SK-N-SH treated with all-trans-retinoic acid at 6 μM for 48 hours (cell line): ENCODE results near the gene TNP2.

Experiments
- ZNF70 ChIP-seq: fragments of 450-650 bp; formaldehyde crosslinking; IDR thresholded peaks from 2 replicates; pipeline ENCODE4 v1.5.0; 2020; ENCODE audit warnings: mild to moderate bottlenecking, moderate library complexity
- TF ChIP-seq, protein P1 (sequence below): fragments of 250-450 bp; sonication (Bioruptor Pico); IDR thresholded peaks from 2 replicates; pipeline ENCODE4 v1.8.0; 2020; ENCODE audit warnings: mild to moderate bottlenecking, moderate library complexity, borderline replicate concordance

DNA sequence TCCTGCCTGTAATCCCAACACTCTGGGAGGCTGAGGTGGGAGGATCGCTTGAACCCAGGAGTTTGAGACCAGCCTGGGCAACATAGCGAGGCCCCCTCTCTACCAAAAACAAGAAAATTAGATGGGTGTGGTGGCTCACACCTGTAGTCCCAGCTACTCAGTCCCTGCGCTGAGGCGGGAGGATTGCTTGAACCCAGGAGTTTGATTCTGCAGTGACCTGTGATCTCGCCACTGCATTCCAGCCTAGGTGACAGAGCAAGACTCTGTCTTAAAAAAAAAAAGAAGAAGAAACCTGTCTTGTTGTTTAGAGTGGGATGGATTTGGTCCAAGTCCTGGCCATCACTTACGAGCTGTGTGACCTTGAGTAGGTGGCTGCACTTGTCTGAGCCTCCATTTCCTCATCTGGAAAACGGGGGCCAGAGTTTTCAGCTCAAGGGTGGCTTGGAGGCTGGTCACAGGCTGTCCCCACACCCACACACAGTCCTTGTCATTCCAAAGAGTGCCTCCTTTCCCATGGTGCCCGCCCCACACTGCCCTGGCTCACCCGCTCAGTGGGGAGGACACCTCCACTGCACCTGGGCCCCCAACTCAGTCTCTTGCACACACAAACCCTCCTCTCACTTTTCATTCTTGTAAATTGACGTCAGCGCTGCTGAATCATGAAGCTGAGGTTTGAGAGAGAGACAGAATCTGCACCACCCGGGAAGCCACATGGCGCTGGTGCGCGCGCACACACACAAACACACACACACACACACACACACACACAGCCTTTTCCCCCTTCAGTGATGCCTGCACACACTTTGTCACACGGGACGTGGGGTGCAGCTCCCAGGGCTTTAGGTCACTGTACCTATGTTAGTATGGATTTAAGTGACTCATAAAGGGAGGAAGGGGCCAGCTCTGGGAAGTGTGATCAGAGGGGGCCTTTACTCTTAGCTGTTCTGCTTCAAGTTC, 17.3 kb downstream of the TNP2 start:
- TF ChIP-seq, protein P1, sequence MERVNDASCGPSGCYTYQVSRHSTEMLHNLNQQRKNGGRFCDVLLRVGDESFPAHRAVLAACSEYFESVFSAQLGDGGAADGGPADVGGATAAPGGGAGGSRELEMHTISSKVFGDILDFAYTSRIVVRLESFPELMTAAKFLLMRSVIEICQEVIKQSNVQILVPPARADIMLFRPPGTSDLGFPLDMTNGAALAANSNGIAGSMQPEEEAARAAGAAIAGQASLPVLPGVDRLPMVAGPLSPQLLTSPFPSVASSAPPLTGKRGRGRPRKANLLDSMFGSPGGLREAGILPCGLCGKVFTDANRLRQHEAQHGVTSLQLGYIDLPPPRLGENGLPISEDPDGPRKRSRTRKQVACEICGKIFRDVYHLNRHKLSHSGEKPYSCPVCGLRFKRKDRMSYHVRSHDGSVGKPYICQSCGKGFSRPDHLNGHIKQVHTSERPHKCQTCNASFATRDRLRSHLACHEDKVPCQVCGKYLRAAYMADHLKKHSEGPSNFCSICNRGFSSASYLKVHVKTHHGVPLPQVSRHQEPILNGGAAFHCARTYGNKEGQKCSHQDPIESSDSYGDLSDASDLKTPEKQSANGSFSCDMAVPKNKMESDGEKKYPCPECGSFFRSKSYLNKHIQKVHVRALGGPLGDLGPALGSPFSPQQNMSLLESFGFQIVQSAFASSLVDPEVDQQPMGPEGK (CRISPR knock-in tag): no peak
- no peak for TF ChIP-seq ZNF70 (CRISPR knock-in tag)
